Type B pancreatic cell (in vitro differentiated cells): ENCODE measurements around the gene PRRC1. TPM values are rescaled to one million over a fixed set of nuclear protein-coding genes. Genes with fewer than 3 reads are reported as not detected.

Experiments used
- DNase-seq: peaks from one replicate; pipeline ENCODE4 v3.0.0; 2021; ENCODE audit warnings: mixed read lengths; ENCODE audit not compliant: unreplicated experiment; ENCODE audit errors: extremely low spot score
- H3K27ac Mint-ChIP-seq: 2 replicates; pipeline ENCODE4 v1.8.0; 2021; ENCODE audit warnings: mild to moderate bottlenecking, mixed read lengths
- H3K27me3 Mint-ChIP-seq: 2 replicates; pipeline ENCODE4 v1.8.0; 2021; ENCODE audit warnings: mixed read lengths
- H3K36me3 Mint-ChIP-seq: 2 replicates; pipeline ENCODE4 v1.8.0; 2021; ENCODE audit warnings: mixed read lengths
- H3K4me1 Mint-ChIP-seq: one replicate; pipeline ENCODE4 v1.8.0; 2021; ENCODE audit warnings: mixed read lengths; ENCODE audit not compliant: unreplicated experiment
- H3K4me3 Mint-ChIP-seq: 2 replicates; pipeline ENCODE4 v1.8.0; 2021; ENCODE audit warnings: mild to moderate bottlenecking, mixed read lengths
- H3K9me3 Mint-ChIP-seq: 2 replicates; pipeline ENCODE4 v1.8.0; 2021; ENCODE audit warnings: mixed read lengths
- total RNA-seq: library from RNA; stranded (reverse); gene quantifications from 2 replicates; pipeline ENCODE4 v1.2.1, GENCODE V29; 2021; ENCODE audit warnings: low replicate concordance
- TF ChIP-seq, protein P1 (sequence below): fragments of 200-600 bp; sonication (generic); conservative IDR thresholded peaks from 2 replicates; pipeline ENCODE4 v1.5.0; 2021; ENCODE audit warnings: antibody characterized with exemption, mild to moderate bottlenecking

Gene PRRC1
- total RNA-seq, 1 donor from 2014 or later, result 75.1 TPM

DNA sequence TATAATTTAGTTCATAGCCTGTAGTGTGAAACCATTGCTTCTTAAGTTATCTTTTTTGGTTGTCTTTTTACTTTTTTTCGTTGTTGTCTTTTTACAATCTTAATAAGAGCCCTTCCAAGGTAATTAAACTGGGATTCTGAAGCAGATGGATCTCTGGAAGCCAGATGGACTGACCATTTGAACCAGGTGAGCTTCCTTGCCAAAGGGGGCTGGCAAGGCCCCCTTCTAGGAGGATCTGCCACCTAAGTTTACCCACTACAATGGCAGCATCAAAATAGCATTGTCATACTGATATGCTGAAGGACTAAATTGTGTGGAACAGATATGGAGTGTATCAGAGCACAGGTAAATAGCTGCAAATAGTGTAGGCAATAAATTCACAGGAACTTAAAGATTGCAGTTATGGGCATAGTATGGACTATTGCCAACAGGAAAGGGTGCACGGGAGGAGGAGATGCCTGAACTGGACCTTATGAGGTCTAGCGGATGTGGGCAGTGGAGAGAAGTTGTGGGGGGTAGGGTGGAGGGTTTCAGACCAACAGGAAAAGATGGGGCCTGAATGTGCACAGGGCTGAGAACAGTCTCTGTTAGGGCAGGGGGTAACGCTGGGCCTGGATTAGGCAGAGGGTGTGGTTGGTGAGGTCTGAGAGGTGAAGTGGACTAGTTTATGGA, 69.9 kb downstream of the PRRC1 start:
- H3K9me3 Mint-ChIP-seq, result no peaks in the 10 kb centered on the region

DNA sequence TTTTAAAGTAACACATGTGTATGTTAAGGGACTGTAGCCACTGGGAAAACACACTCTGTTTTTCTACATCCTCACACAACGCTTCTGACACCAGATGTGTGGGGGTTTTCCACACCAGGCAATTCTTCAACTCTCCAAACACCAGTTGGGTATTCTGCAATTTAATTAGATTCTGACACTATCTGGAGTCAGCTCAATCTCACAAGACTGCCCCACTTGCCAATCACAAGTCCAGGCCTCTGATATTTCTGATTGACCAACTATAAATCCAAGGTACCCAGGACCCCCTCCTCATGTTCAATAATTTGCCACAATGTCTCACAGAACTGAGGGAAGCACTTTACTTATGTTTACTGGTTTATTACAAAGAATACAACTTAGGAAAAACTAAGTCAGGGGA, 70.9 kb downstream of the PRRC1 start:
- Mint-ChIP-seq H3K9me3 (no peaks in the 10 kb centered on the region), H3K4me3 (no peak overlapping the region), H3K27ac (no peak overlapping the region), H3K27me3 (no peaks in the 10 kb centered on the region), H3K4me1 (peaks cover 3% of the 10 kb centered on the region), H3K36me3 (no peaks in the 10 kb centered on the region)
- no peak for DNase-seq
- TF ChIP-seq, protein P1, sequence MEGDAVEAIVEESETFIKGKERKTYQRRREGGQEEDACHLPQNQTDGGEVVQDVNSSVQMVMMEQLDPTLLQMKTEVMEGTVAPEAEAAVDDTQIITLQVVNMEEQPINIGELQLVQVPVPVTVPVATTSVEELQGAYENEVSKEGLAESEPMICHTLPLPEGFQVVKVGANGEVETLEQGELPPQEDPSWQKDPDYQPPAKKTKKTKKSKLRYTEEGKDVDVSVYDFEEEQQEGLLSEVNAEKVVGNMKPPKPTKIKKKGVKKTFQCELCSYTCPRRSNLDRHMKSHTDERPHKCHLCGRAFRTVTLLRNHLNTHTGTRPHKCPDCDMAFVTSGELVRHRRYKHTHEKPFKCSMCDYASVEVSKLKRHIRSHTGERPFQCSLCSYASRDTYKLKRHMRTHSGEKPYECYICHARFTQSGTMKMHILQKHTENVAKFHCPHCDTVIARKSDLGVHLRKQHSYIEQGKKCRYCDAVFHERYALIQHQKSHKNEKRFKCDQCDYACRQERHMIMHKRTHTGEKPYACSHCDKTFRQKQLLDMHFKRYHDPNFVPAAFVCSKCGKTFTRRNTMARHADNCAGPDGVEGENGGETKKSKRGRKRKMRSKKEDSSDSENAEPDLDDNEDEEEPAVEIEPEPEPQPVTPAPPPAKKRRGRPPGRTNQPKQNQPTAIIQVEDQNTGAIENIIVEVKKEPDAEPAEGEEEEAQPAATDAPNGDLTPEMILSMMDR, result no peak

More for the DNA sequence above, 69.9 kb downstream of the PRRC1 start:
- no peak for DNase-seq
- TF ChIP-seq, protein P1, result no peak
- Mint-ChIP-seq H3K27ac (no peak overlapping the region), H3K27me3 (no peaks in the 10 kb centered on the region), H3K4me3 (no peak overlapping the region), H3K4me1 (peaks cover 3% of the 10 kb centered on the region), H3K36me3 (no peaks in the 10 kb centered on the region)

DNA sequence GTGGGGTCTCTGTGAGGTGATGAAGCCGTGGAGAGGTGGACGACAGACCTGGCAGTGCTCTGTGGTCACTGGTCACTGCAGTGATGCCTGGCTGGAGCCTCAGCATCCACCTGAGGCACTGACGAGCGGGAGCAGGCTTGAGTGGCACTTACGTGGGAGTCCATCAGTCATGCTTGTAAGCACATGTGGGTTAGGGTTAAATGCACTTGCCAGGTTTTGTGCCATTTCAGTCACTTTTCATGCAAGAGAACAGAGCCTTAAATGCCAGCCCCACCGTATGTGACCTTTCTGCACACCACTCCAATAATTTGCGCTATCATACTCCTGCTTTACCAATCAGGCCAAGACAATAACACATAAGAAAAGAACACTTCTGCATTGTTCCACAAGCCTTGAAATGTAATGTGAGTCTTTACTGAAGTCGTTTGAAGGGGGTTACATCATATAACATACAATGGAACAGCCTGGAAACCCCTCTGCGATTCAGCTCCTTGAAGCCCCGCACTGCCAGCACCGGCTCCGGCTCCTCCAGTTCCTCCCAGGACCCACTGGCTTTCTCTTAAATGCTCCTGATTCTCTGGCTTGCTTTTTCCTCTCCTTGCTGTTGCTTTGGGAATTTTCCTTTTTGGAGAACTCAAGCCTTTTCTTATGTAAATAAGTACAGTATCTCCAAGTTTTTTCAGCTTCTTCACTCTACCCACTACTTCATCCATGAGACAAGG, 72.0 kb downstream of the PRRC1 start:
- TF ChIP-seq, protein P1, result no peak
- no peak overlapping the region for H3K27ac Mint-ChIP-seq
- DNase-seq, result no peak
- no peaks in the 10 kb centered on the region for H3K27me3 Mint-ChIP-seq
- H3K9me3 Mint-ChIP-seq, result no peaks in the 10 kb centered on the region
- H3K4me1 Mint-ChIP-seq, result peaks cover 3% of the 10 kb centered on the region
- H3K36me3 Mint-ChIP-seq, result no peaks in the 10 kb centered on the region
- no peak overlapping the region for H3K4me3 Mint-ChIP-seq

DNA sequence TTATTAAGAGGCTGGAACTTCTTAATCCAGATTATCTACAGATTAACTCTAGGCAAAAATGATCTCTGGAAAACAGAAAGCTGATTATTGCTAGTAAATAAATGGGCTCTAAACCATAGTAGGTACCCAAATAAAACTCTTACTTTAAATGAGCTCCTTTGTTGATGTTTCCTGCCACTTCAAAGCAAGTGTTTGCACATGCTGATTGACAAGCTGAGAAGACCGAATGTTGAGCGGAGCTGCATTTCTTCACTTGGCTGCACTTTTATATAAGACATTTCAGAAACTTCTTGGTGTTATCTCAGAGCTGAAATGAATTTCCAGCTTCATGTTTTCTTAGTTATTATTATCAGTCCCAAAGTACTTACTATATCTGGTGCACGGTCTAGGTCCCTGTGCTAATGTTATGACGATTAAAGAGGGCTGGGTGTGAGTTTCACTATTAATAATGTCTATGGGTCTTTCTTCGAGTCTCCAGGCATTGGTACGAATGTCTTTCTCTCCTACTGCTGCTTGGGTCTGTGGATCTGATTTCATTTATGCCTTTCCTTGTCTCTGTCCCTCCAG, 72.8 kb downstream of the PRRC1 start:
- H3K9me3 Mint-ChIP-seq, result no peaks in the 10 kb centered on the region
- peaks cover 3% of the 10 kb centered on the region for H3K4me1 Mint-ChIP-seq
- H3K27me3 Mint-ChIP-seq, result no peaks in the 10 kb centered on the region
- no peak overlapping the region for H3K4me3 Mint-ChIP-seq
- no peak for DNase-seq
- no peaks in the 10 kb centered on the region for H3K36me3 Mint-ChIP-seq
- H3K27ac Mint-ChIP-seq, result no peak overlapping the region
- TF ChIP-seq, protein P1, result no peak

DNA sequence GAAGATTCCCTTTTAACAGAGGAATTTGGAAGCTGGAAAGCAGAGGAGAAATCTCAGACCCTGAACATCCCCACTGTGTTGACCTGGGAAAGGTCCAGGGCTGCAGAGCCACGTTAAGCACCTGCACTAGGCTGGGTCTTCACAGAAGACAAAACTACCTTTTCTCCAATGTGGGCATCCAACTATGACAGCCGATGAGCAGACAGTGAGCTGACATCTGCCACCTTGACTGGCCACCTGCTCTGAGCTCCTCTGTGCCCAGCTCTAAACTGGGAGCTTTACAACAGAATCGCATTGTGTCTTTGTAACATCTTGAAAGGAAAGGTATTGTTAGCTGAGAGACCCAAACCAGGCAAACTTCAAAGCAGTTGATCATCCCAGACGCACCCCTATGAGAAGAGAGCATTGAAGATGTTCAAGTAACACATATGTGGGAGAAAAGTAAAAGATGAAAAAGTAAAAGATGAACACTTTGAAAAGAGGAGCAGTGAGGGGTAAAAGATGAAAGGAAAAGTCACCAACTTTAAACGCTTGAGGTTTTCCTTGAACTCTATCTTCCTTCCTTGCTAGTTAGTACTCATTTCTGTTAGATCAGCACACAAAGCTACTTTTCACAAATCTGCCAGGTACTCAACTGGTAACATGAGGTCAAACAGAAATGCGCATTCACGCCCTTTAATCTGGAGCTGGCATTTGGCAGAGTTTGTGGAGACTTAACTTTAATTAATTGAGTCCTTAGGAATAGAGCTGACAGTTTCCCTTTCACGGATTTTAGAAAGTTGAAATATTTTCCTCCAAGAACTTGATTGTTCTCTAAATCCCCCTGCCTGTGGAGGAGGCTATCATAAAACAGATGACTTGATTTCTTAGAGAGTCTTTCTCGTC, 78.3 kb downstream of the PRRC1 start:
- H3K27me3 Mint-ChIP-seq, result no peaks in the 10 kb centered on the region

More for the DNA sequence above, 78.3 kb downstream of the PRRC1 start:
- Mint-ChIP-seq H3K4me1 (peaks cover 11% of the 10 kb centered on the region), H3K36me3 (no peaks in the 10 kb centered on the region), H3K9me3 (no peaks in the 10 kb centered on the region), H3K27ac (no peak overlapping the region), H3K4me3 (no peak overlapping the region)
- DNase-seq, result no peak
- TF ChIP-seq, protein P1, result no peak
